DMS 273 (cell line): Measurements from ENCODE around the gene NPS.
A peak's percentile ranks its signal among the peaks of the same experiment; 100 is the strongest.

Source experiments
- DNase-seq: peaks from one replicate; lab custom pipeline; 2025; ENCODE audit not compliant: unreplicated experiment; lab: John Stamatoyannopoulos, UW

NPS gene

GRCh38 chr10:127556916-127557315 is 7.8 kb downstream of the NPS start:
- peak; percentile 5 for DNase-seq

GRCh38 chr10:127561647-127562046 is 12.5 kb downstream of the NPS start:
- no peak for DNase-seq

GRCh38 chr10:127563718-127564553 is 14.8 kb downstream of the NPS start:
- DNase-seq, result peak; percentile 36

- DNase-seq, result no peak
Measured at GRCh38 chr10:127564644-127565043, 15.5 kb downstream of the NPS start.

GRCh38 chr10:127565583-127565982 is 16.5 kb downstream of the NPS start:
- no peak for DNase-seq

- no peak for DNase-seq
Measured at GRCh38 chr10:127569210-127569609, 20.1 kb downstream of the NPS start.

- DNase-seq, result no peak
Measured at GRCh38 chr10:127570036-127570435, 20.9 kb downstream of the NPS start.

GRCh38 chr10:127571386-127571785 is 22.3 kb downstream of the NPS start:
- DNase-seq, result no peak

- DNase-seq, result peak; percentile 4
Measured at GRCh38 chr10:127576051-127576450, 26.9 kb downstream of the NPS start.

- peak; percentile 86 for DNase-seq
Measured at GRCh38 chr10:127576740-127577161, 27.6 kb downstream of the NPS start.

GRCh38 chr10:127577376-127578258 is 28.5 kb downstream of the NPS start:
- peak; percentile 43 for DNase-seq

- no peak for DNase-seq
Measured at GRCh38 chr10:127578259-127578960, 29.3 kb downstream of the NPS start.

GRCh38 chr10:127578961-127579305 is 29.8 kb downstream of the NPS start:
- DNase-seq, result no peak

- DNase-seq, result no peak
Measured at GRCh38 chr10:127579640-127580039, 30.5 kb downstream of the NPS start.

- DNase-seq, result no peak
Measured at GRCh38 chr10:127580822-127581221, 31.7 kb downstream of the NPS start.

- DNase-seq, result no peak
Measured at GRCh38 chr10:127585519-127586023, 36.5 kb downstream of the NPS start.

- no peak for DNase-seq
Measured at GRCh38 chr10:127587668-127588365, 38.7 kb downstream of the NPS start.

GRCh38 chr10:127592586-127592985 is 43.5 kb downstream of the NPS start:
- no peak for DNase-seq

- no peak for DNase-seq
Measured at GRCh38 chr10:127600479-127600878, 51.4 kb downstream of the NPS start.
